ENCODE data around the gene RBMX2.
"Not testable (repeated sequence)": the region's sequence is repeated elsewhere in the genome, so short reads cannot be mapped to it uniquely, and the experiment has no call there.

Gene RBMX2, protein sequence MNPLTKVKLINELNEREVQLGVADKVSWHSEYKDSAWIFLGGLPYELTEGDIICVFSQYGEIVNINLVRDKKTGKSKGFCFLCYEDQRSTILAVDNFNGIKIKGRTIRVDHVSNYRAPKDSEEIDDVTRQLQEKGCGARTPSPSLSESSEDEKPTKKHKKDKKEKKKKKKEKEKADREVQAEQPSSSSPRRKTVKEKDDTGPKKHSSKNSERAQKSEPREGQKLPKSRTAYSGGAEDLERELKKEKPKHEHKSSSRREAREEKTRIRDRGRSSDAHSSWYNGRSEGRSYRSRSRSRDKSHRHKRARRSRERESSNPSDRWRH

DNA sequence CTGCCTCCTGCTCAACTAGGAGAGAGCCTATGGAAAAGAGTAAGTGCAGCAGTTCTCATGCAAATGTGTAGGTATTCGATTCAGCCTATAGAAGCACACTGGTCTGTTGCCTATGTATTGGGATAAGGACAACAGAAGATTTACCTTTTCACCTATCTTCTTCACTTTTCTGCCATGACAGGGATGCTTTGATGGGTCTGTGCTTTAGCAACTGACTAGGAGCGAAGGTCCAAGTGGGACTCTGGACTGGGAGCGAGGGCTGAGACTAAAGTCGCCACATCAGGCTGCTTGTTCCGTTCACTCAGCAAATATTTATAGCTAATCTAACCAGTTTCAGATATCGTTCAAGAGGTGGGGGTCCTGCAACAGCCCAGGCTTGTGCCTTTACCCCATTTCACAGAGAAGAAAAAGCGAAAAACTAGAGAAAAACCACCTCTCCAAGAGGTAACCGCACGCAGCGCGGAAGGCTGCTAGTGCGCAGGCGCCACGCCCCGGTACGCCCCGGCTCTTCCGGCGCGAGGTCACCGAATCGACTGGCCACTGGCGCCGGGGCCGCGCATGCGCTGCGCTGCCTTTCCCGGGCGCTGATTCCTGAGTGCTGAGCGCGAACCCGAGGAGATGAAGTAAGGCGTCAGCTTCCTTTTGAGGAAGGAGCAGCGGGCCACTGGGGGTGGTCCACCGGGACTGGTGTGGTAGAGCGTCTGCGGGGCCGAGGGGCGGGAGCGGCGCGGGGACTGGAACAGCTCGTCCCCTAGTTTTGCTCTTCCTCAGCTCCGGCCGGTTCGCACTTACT, at the start of gene RBMX2:
Gene RBMX2 (plus strand): TSS at position 573 of the 793 bp plus-strand sequence. CDS start 46 bp downstream, at position 619.
- peak; percentile 68 for DNase-seq

DNA sequence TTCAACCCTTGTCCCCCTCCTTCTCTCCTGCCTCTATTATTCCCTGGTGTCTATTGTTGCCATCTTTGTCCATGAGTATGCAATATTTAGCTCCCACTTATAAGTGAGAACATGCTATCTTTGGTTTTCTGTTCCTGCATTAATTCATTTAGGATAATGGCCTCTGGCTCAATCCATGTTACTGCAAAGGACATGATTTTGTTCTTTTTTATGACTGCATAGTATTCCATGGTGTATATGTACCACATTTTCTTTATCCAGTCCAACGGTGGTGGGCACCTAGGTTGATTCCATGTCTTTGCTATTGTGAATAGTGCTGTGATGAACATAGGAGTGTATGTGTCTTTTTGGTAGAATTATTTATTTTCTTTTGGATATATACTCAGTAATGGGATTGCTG, 49.7 kb upstream of the RBMX2 start:
- DNase-seq = not testable (repeated sequence)

DNA sequence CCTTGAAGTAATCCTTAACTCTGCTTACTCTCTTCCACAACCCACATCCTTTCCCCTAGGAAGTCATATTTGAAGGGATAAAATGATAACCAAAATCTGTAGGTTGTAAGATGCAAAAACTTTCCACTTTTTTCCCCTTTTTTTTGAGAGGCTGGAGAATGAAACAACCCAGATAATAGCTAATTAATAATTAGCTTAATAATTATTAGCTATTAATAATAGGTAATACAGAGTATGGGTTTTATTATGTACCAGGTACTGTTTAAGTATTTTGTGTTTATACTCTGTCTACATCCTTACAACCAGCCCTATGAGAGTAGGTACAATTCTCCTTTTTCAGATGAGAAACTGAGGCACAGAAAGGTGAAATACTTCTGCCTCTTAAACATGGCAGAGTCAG, 25.7 kb upstream of the RBMX2 start:
- no peak for DNase-seq

DNA sequence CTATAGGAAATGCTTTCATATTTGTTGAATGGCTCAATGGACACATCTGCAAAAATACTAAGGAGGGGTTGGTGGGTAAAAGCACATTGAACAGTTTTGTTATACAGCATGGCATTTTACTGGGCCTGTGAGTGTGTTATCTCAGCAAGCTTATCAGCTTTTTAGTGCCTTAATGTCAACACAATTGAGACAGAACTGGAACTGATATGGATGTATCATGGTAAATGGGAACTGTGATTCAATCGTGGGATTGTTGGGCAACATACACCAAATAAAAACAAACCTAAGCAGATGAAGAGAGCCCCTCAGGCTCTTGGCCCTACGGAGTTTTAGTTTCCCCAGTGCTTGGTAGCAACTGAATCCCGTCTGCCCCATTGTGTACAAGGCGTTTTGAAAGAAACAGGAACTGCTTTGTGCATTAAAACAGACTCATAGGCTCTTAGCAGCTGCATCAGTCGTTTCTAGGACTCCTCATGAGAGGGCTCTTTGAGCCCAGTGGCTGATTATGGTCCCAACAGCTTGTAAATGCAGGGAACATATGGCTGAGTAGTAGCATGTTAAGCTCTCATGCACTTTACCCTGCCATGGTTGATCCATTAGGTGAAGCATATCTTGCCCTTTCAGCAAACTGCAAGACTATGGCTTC, 23.6 kb upstream of the RBMX2 start:
- no peak for DNase-seq

DNA sequence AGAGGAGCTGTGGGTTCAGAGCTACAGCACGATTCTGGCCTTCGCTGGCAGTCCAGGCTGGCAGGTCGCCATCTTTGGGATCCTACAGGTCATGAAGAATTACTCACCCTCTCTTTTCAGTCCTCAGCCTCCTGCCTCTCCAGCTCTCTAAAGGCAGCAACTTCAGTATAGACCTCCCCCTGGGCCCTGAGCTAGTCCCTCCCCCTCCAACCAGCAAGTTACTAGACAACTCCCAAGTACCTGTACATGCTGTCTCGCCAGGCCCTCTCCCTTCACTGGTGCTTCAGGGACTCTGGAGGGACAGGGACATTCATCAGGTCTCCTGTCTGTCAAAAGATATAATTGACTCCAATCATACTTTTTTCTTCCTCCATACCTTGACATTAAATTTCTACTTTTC, 16.3 kb upstream of the RBMX2 start, which contains the start of gene GPR119:
Gene GPR119 (minus strand): TSS at position 155 of the 400 bp plus-strand sequence. CDS start 227 bp downstream, outside the sequence.
- DNase-seq = no peak

DNA sequence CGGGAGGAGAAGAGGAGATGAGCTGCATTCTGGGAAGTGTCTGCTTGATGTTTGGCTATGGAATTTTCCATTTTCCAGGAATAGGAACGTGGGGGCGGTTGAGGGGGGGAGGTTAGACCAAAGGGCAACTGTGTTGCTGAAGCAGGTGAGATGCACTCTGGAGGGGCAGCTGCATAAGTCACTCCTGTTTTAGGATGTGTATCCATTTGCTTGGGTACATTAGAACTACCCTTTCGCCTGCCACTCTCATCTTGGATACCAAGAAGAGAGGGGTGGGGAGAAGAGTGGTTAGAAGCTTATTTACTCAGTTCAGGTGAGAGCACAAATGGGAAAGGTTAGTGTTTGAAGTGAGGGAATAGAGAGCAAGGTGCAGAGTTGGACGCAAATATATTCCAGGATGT, 15.4 kb upstream of the RBMX2 start:
- DNase-seq = no peak

DNA sequence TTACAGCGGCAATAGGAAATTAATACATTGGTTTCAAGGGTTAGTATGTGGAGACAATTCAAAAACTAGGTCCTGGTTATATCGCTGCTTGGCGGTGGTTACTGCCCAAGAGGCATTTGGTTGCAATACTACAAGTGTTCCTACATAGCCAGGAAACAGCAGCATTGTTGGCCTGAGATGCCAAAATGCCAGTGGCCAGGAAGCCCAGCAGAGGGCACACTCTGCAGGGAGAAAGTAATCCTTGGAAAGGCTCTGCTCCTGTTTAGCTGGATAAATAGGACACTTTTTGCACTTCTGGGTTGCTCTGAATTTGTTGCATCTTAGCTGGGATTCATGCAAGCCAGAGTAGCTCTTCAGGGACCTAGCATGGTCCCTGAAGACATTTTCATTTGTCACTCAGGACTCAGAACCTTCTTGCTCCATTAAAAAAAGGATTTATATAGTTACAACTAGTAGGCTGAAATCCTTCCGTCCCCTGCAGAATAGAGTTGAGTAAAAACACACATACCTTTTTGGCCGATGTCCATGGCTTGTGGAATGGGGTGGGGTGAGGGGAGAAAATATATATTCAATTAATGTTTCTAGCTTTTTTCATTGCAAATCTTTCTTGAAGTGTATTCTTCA, 8.2 kb upstream of the RBMX2 start:
- no peak for DNase-seq

DNA sequence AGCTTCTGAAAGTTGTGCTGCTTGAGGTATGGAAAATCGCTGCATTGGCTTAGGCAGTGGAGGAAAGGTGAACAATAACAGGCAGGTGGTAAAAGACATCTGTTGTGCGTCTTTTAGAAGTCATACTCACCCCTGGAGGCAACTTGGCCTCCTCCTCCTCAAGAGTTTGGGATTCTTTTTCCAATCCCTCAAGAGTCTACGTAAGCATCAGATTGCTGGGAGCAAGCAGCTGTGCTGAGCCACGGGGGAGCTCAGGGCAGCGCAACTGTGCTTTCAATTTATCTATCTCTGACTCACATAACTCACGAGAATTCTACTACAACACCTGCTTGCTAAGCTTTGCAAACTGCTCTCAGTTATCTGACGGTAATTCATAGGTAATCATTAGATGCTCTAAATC, 6.4 kb upstream of the RBMX2 start:
- DNase-seq = no peak

DNA sequence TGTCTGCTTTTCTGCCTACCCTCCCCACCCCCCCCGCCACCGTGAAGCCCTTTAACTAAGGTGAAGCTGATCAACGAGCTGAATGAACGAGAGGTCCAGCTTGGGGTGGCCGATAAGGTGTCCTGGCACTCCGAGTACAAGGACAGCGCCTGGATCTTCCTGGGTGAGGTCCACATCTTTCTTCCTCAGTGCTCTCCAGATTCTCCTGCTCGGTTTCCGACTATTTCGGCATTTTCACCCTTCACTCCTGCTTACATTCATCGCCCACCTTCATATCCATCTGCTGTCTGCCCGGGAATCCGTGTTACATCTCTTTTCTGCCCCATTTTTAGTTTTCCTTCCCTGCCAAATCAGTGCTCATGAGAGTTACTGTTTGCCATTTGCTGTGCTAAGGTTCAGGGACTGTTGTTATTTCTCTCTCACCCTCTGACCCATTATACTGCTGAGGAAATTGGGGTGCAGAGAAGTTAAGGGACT, 459 bp downstream of the RBMX2 start:
- no peak for DNase-seq

DNA sequence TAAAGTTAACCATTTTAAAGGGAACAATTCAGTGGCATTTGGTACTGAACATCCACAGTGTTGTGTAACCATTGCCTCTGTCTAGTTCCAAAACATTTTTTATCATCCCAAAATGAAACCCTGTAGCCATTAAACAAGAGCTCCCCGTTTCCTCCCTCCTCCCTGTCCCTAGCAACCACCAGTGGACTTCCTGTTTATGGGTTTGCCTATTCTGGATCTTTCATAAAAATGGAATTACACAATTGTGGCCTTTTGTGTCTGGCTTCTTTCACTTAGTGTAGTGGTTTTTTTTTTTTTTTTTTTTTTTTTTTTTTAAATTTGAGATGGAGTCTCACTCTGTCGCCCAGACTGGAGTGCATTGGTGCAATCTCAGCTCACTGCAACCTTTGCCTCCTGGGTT, 11.6 kb downstream of the RBMX2 start:
- no peak for DNase-seq

DNA sequence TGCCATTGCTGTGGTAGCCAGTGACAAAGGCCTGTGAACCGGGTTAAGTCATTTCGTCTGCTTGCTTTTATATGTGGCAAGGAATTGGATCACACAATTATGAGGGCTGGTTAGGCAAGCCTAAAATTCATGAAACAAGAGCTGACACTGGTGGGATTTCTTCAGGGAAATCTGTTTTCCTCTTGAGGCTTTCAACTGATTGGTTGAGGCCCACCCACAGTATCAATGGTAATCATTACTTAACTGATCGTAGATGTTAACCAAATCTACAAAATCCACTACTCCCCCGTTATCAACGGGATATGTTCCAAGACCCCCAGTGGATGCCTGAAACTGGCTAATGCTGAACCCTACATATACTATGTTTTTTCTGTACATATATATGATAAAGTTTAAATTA, 13.0 kb downstream of the RBMX2 start:
- DNase-seq = no peak

DNA sequence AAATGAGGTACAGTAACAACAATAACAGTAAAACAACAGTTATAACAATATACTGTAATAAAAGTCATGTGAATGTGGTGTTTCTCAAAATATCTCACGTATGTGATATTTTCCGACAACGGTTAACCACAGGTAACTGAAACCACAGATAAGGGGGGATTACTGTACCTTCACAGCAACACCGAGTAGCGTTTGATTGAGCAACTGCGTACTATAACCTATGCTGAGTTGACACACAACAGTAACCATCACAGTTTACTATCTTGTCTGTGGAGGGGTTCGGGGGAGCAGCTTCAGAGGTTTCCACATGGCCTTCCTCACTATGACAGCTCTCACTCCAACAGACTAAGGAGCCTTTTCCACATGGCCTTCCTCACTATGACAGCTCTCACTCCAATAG, 13.4 kb downstream of the RBMX2 start:
- DNase-seq = no peak

DNA sequence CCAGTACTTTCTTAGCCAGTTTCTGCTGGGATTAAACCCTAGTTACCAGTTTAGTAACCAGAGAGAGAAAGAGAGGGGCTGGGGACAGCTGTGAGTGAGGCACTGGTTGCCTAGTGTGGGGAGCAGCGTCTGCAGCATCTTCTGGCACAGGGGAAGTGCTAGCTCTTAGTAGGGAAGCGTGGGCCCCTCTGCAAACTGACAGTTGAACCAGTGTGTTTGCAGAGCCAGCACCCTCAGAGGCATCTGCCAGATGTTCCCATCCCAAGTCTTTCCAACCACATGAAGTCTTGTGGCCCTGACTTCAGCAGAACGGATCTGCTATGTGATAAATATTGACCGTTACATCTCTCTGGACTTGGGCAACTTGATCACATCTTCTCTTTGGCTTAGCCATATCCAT, 15.0 kb downstream of the RBMX2 start:
- no peak for DNase-seq

DNA sequence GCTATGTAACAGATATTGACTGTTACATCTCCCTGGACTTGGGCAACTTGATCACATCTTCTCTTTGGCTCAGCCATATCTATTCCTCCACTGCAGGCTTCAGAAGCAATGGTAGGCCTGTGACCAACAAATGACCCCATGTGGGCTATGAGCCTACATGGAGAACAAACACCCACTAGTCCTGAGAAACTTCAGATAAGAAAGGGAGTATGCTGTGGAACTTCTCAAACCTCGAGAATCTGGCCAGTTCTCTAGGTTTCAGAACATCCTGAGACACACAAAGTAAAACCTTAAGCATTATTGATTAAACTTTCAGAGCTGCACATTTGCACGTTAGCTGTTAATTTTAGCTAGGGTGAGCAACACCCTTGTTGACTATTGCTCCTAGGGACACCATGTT, 16.3 kb downstream of the RBMX2 start:
- no peak for DNase-seq

DNA sequence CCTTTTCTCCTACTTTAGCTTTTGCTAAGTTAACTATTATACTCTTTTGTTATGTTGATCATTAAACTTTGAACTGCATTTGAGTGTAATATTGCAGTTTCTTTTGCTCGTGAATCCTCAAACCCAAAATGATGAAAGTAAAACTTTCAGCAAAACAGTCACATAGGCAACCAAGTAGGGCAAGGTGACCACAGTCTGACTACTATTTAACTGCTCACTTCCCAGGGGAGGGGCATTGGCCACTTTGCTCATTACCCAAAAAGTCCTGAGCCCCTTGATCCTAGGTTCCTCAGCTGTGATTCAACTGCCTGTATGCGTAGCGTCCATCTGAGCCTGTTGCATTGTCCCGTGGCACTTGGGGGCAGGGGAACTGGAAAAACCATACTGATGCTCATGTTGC, 17.0 kb downstream of the RBMX2 start:
- no peak for DNase-seq

DNA sequence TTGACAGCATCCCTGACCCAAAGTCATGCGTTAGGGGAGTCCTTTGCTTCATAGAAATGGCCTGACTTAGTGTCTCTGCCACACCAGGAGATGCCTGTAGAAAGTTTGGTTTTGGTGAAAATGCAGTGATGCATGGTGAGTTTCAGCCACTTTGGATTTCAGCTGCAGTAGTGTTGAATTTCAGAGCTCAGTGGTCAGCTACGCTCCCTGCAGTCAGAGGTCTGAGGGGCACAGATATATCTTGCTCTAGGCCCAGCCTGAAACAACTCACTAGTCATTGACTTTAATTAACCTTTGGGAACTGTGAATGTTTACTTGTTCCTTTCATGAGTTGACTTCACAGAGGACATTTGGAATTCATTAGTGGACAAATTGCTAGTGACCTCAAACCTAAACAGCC, 17.5 kb downstream of the RBMX2 start:
- DNase-seq = no peak

DNA sequence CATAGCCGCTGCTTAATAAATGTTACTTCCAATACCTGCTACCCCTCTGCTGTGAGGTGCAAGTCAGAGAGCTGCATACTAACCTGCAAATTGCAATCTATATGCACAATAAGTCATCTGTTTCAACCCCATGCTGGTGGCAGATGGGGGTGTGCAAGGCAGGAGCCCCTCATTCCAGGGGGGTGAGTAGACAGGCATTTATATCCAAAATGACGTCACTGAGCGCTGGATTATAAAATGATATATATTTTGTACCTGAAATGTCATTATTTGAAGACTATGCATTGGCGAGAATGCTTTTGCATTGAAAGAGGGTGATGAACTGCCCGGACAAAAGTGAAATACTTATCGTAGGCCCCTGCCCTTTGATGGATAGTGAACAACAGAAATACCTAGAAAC, 24.7 kb downstream of the RBMX2 start:
- no peak for DNase-seq

DNA sequence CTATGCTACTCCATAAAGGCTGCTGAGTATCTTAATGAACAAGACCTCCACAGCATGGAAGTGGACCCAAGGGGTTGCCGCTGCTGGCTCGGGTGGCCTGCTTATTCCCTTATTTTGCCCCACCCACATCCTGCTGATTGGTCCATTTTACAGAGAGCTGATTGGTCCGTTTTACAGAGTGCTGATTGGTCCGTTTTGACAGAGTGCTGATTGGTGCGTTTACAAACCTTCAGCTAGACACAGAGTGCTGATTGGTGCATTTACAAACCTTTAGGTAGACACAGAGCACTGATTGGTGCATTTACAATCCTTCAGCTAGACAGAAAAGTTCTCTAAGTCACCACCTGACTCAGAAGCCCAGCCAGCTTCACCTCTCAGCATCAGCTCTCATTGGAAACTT, 27.4 kb downstream of the RBMX2 start:
- not testable (repeated sequence) for DNase-seq

DNA sequence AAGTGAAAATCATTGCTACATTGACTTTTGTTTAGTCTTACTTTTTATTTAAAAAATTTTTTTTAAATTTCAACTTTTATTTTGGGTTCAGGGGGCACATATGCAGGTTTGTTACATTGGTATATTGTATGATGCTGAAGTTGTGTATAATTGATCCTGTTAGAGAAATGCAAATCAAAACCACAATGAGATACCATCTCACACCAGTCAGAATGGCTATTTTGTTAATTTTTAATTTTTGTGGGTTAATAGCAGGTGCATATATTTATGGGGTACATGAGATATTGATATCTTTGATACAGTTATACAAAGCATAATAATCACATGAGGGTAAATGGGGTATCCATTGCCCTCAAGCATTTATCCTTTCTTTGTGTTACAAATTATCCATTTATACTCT, 34.1 kb downstream of the RBMX2 start:
- no peak for DNase-seq

DNA sequence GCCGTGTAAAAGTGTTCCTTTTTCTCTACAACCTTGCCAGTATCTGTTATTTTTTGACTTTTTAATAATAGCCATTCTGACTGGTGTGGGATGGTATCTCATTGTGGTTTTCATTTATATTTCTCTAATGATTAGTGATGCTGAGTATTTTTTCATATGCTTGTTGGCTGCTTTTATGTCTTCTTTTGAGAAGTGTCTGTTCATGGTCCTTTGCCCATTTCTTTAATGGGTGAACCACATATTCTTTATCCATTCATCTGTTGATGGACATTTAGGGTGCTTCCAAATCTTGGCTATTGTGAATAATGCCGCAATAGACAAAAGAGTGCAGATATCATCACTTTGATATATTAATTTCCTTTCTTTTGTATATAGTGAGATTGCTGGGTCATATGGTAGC, 36.2 kb downstream of the RBMX2 start:
- not testable (repeated sequence) for DNase-seq

DNA sequence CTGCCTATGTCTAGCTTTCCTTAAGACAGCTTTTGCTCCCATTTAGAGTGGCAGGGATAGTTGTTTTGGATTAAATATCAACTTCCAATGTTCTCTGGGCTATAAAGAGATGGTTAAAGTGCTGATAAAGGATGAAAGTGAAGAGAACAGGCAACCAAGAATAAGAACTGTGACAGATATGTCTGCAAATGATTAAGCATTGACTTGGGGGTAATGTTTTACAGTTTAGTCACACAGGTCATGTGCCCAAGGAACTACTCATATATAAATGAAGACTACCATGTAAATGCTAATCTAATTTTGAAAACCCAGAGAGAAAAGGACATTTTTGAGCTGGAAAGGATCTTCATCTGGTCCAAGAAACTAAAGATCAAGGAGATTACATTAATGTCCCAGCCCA, 42.1 kb downstream of the RBMX2 start:
- no peak for DNase-seq

DNA sequence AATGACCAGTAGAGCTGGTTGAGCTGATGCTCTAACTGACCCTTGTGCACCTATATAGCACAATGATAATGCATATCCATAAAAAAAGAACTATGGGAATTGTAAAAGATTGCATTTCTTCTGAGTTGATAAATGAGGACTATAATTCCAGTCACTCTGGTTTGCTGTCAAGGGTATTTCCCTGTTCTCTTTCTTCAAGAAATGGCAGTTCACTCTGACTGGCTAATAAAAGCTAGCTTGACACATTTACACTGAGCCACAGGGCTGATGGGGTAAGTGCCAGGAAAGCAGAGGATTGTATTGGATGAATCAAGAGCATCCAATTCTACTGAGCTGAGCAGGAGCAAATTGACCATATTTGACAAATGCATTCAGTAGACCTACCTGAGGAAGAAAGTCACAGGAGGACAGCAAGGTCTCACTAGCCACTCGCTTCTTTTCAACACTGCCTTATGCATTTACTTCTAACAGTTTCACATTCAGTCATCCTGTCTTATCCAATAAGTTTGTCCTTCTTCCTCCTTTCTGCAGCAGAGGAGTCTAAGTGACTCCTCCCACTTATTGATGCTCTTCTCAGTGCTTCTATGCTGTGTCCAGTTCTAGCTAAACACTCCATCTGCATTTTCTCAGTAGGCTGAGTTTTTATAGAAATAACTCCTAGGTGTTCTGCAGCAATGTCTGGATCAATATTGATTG, 43.0 kb downstream of the RBMX2 start:
- DNase-seq = no peak

DNA sequence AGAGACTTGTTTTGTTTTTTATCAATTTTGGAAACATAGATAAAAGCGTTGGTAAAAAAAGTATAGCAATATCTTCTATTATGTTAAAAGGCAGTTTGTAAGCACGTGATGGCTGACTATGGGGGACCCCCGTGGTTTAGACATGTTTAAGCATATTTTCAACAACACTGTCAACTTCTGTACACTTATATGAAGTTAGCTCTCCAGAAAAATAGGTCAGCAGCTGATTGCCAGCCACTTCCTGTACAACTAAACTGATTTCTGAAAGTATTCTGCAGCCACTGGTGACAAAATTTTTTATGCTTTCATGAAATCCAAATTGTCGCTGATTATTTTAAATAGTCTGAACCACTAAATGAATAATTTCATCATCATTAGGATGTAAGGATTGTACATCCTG, 45.2 kb downstream of the RBMX2 start:
- no peak for DNase-seq
